HG02852 (cell line): ENCODE measurements around the gene PSD.
"Not testable (repeated sequence)": the region's sequence is repeated elsewhere in the genome, so short reads cannot be mapped to it uniquely, and the experiment has no call there.

ENCODE experiments used
- ATAC-seq: cut with Tn5 transposase; IDR thresholded peaks from one replicate; pipeline ENCODE4 v1.9.1; 2021; ENCODE audit warnings: mild to moderate bottlenecking, moderate library complexity; ENCODE audit not compliant: unreplicated experiment

Gene PSD

DNA sequence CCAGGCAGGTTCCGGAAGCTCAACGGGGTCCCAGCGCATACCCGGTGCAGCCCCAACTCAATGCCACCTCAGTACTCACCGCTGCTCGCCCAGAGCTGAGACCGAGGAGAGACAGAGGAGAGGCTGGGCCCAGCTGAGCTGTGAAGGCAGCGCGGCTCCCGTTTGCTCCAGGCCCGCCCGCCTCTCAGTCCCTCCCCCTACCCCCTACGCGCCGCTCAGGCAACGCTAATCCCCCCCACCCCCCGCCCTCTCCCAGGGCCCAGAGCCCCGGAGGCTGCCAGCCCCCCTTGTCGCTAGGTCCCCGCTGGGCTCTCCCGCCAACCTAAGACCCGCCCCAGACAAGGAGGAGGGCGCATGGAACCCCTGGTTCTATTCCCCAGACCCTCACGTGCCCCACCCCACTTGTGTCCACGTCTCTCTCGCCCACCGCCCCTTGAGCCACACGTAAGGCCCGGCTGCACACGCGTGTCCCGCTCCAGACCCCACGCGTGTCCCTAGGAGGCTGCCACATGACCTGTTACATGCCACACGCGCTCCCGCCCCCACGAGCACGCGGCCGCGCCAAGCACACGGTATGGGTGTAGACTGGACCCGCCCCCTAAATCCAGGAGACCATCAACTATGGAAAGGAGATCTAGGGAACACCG lies at the start of gene PSD:
PSD (minus strand) TSS at position 164 of the 647 bp plus-strand sequence. CDS start 1,747 bp downstream, outside the sequence.
- ATAC-seq = no peak

DNA sequence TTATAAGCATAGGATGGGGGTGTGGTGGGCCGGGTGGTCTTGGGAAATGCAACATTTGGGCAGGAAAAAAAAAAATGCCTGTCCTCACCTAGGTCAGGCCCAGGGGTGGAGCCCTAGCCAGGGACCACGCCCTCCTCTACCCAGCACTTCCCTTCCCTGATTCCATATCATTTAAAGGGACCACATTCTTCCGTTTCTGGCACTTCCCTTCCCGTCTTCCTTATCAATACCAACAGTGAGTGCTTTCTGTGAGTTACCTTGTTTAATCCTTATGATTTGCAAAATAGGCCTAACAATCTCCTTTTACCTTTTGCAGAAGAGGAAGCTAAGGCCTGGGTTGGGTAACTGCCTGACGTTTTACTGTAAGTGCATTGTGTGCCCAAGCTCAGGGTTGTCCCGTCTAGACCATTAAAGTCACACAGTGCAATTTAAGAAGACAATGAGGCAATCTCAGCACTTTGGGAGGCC lies 49.4 kb upstream of the PSD start:
- ATAC-seq = no peak

DNA sequence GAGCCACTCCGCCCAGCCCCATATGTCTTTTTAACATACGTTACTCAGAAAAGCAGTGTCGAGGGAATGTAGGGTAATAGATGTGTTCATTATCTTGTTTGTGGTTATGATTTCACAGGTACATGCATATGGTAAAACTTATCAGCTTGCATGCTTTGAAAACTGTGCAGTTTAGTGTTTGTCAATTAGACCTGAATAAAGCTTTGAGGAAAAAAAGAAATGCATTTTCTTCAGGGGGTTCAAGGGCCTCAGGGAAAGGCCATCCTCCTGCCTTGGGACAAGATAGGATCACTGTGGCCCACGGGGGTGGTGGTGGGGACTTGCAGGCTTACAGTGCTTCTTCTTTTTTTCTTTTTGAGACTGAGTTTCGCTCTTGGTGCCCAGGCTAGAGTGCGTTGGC lies 48.7 kb upstream of the PSD start:
- no peak for ATAC-seq

DNA sequence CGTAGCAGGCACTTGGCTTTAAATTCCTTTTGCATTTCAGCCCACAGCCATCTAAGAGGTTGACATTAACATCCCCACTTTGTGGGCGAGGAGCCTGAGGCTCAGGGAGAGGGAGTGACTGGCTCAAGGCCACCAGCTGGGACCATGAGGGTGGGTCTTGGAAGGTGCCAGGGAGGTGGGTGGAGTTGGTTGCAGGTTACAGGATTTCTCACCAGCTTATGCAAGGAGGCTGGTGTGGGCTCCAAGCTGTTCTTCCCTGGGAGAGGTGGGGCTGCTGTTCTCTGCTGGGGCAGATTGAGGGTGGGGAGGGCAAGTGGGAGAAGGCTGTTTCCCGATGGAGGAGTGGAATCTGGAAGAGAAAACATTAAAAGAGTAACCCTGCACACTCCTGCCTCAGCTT lies 46.9 kb upstream of the PSD start:
- no peak for ATAC-seq

DNA sequence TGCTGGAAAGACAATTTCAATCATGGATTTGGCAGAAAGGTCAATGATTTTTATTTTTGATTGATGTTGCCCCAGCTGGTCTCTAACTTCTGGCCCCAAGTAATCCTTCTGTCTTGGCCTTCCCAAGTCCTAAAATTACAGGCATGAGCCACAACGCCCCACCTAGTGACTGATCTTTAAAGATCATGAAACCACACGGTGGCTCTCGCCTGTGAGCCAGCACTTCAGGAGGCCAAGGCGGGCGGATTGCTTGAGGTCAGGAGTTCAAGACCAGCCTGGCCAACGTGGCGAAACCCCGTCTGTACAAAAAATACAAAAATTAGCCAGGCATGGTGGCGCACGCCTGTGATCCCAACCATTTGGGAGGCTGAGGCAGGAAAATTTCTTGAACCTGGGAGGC lies 45.4 kb upstream of the PSD start:
- no peak for ATAC-seq

- ATAC-seq = no peak
Measured at GRCh38 chr10:102462512-102463054, 44.0 kb upstream of the PSD start.

- peak; percentile 84 for ATAC-seq
Measured at GRCh38 chr10:102461187-102462054, 42.8 kb upstream of the PSD start.

- peak; percentile 36 for ATAC-seq
Measured at GRCh38 chr10:102460836-102461186, 42.2 kb upstream of the PSD start.

DNA sequence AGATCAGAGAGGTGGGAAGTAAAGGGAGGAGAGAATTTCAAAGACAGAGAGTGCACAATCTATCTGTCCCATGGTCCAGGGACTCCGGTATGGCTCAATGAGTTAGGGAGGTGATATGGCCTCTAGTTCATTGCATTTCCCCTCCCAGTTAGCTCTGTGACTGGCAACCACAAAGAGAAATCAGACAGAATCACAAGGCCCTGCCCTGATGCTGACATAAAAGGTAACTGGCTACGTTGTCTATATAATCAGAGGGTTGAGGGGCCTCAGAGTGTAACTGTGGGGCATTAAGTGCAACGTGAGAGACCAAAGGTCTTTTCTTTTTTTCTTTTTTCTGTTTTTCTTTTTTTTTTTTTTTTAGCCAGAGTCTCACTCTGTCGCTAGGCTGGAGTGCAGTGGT lies 40.1 kb upstream of the PSD start:
- no peak for ATAC-seq

DNA sequence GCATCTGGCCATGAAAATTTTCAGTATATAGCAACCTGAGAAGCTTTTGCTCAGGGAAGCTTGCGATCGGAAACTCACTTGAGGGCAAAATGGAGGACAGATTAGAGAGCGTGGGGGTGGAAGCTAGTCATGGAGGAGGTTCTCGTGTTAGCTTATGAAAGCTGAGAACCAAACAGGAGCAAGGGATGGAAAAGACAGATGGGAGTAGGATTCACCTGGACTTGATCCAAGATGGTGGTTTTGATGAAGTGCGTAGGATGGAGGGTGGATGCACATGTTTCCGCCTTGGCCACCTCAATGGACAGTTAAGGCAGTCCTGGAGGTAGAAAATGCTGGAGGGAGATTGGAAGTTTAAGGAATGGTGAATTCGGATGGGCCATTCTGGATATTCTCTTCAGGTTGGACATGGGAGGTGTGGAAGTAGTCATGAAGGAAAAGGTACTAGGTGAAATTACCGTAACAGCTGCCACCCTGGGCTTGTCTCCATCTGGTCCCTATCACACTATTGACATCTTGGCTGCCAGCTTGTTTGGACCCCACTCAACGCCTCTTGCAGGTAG lies 39.1 kb upstream of the PSD start:
- no peak for ATAC-seq

- ATAC-seq = no peak
Measured at GRCh38 chr10:102455893-102456471, 37.4 kb upstream of the PSD start.

- ATAC-seq = not testable (repeated sequence)
Measured at GRCh38 chr10:102454662-102455487, 36.3 kb upstream of the PSD start.

- ATAC-seq = no peak
Measured at GRCh38 chr10:102453502-102453901, 34.9 kb upstream of the PSD start.

DNA sequence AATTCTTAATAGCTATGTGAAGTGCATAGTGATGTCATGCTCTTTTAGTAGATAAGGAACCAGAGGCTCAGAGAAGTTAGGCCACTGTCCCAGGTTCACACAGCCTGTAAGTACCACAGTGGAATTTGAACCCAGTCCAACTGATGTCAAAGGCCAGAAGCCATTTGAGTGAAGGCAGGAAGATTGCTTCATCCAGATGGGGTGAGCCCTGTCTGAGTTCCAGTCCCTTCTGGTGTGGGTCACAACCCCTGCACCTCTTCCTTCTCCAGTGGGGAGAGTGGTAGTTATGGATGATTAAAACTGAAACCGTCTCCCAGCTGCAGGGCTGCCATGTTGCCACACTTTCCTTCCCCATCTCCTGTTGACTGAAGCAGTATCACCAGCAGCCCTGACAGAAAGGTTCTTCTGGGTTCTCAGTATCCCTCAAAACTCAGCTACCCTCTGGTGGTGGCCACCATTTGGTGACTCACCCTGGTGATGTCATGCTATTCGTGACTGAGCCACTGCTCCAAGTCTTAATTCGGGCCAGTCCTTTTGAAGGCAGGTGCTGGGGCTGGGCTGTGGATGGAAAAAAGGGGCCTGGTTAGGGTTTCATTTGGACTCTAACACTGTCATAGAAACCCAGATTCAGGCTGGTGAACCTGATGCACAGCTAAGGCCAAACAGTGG lies 34.2 kb upstream of the PSD start:
- no peak for ATAC-seq

- ATAC-seq = no peak
Measured at GRCh38 chr10:102451105-102451969, 32.8 kb upstream of the PSD start, which contains the start of gene C10orf95. C10orf95 (minus strand) TSS chr10:102451543; CDS start chr10:102451093, 450 bp downstream.

- peak; percentile 66 for ATAC-seq
Measured at GRCh38 chr10:102450374-102451104, 32.0 kb upstream of the PSD start.

DNA sequence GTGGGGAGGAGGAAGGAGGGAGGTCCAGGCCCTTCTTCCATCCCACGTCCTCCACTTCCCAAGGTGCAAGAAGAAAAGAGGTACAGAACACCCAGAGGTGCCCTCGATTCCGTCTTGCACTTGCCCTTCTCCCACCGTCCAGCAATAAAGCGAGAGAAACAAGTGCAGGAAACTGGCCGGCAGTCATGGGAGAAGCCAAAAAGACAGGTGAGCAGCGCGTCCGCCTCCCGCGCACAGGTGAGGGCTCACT lies 31.5 kb upstream of the PSD start:
- ATAC-seq = peak; percentile 5

- ATAC-seq = peak; percentile 55
Measured at GRCh38 chr10:102449321-102450123, 30.9 kb upstream of the PSD start.
